Measurements from ENCODE around the gene CCNG2.

CCNG2 gene

GRCh38 chr4:77174426-77174825 lies 17.4 kb downstream of the CCNG2 start:
- H3K27ac ChIP-seq = no peak overlapping the region
- TF ChIP-seq CTCF (IDR thresholded peaks at IDR 0.05) (no peak), ZFX (IDR thresholded peaks at IDR 0.05; ENCODE audit: borderline replicate concordance) (no peak)

- no peak overlapping the region for H3K27ac ChIP-seq
- no peak for TF ChIP-seq CTCF (IDR thresholded peaks at IDR 0.05)
- no peak for TF ChIP-seq ZFX (IDR thresholded peaks at IDR 0.05; ENCODE audit: borderline replicate concordance)
Observed at GRCh38 chr4:77175201-77175611, 18.2 kb downstream of the CCNG2 start.

GRCh38 chr4:77176640-77177039 lies 19.6 kb downstream of the CCNG2 start:
- H3K27ac ChIP-seq = no peak overlapping the region
- TF ChIP-seq CTCF (IDR thresholded peaks at IDR 0.05) = no peak
- no peak for TF ChIP-seq ZFX (IDR thresholded peaks at IDR 0.05; ENCODE audit: borderline replicate concordance)

- no peak for TF ChIP-seq CTCF (IDR thresholded peaks at IDR 0.05)
- no peak for TF ChIP-seq ZFX (IDR thresholded peaks at IDR 0.05; ENCODE audit: borderline replicate concordance)
- H3K27ac ChIP-seq = no peak overlapping the region
Observed at GRCh38 chr4:77177199-77177598, 20.2 kb downstream of the CCNG2 start.

GRCh38 chr4:77178560-77178959 lies 21.6 kb downstream of the CCNG2 start:
- H3K27ac ChIP-seq = no peak overlapping the region
- TF ChIP-seq CTCF (IDR thresholded peaks at IDR 0.05) (no peak), ZFX (IDR thresholded peaks at IDR 0.05; ENCODE audit: borderline replicate concordance) (no peak)

GRCh38 chr4:77179519-77179918 lies 22.5 kb downstream of the CCNG2 start:
- no peak for TF ChIP-seq ZFX (IDR thresholded peaks at IDR 0.05; ENCODE audit: borderline replicate concordance)
- no peak for TF ChIP-seq CTCF (IDR thresholded peaks at IDR 0.05)

GRCh38 chr4:77181720-77182119 lies 24.7 kb downstream of the CCNG2 start:
- no peak for TF ChIP-seq ZFX (IDR thresholded peaks at IDR 0.05; ENCODE audit: borderline replicate concordance)
- TF ChIP-seq CTCF (IDR thresholded peaks at IDR 0.05) = no peak

More at GRCh38 chr4:77179519-77179918, 22.5 kb downstream of the CCNG2 start:
- H3K27ac ChIP-seq = no peak overlapping the region

More at GRCh38 chr4:77181720-77182119, 24.7 kb downstream of the CCNG2 start:
- no peak overlapping the region for H3K27ac ChIP-seq

All from 22Rv1 (cell line).